Progenitor cell of endocrine pancreas (in vitro differentiated cells): Measurements from ENCODE around the gene CNTNAP2. TPM values are rescaled to one million over a fixed set of nuclear protein-coding genes. Genes with fewer than 3 reads are reported as not detected.

Source experiments
- DNase-seq: peaks from one replicate; pipeline ENCODE4 v3.0.0; 2021; ENCODE audit warnings: low spot score; ENCODE audit not compliant: unreplicated experiment
- H3K27ac Mint-ChIP-seq: 2 replicates; pipeline ENCODE4 v1.8.0; 2021; ENCODE audit warnings: mild to moderate bottlenecking, moderate library complexity, mixed read lengths
- H3K27me3 Mint-ChIP-seq: 2 replicates; pipeline ENCODE4 v1.8.0; 2021; ENCODE audit warnings: mixed read lengths
- H3K36me3 Mint-ChIP-seq: 2 replicates; pipeline ENCODE4 v1.8.0; 2022; ENCODE audit warnings: mixed read lengths; ENCODE audit not compliant: insufficient read depth
- H3K4me1 Mint-ChIP-seq: 2 replicates; pipeline ENCODE4 v1.8.0; 2021; ENCODE audit warnings: low read depth, mixed read lengths
- H3K4me3 Mint-ChIP-seq: 2 replicates; pipeline ENCODE4 v1.8.0; 2021; ENCODE audit warnings: low read depth, mild to moderate bottlenecking, moderate library complexity, mixed read lengths
- H3K9me3 Mint-ChIP-seq: 2 replicates; pipeline ENCODE4 v1.8.0; 2021; ENCODE audit warnings: low read depth, mixed read lengths
- CTCF ChIP-seq: fragments of 200-600 bp; sonication (generic); IDR thresholded peaks from one replicate; pipeline ENCODE4 v1.5.0; 2021; ENCODE audit warnings: antibody characterized with exemption, mild to moderate bottlenecking; ENCODE audit not compliant: unreplicated experiment
- total RNA-seq: library from RNA; stranded (reverse); gene quantifications from 2 replicates; pipeline ENCODE4 v1.2.1, GENCODE V29; 2021

The CNTNAP2 gene
- total RNA-seq, 1 donor from 2014 or later: 6.5 TPM

GRCh38 chr7:148173369-148173768 lies 2056.8 kb downstream of the CNTNAP2 start:
- no peaks in the 10 kb centered on the region for H3K9me3 Mint-ChIP-seq

GRCh38 chr7:148174376-148174775 lies 2057.8 kb downstream of the CNTNAP2 start:
- Mint-ChIP-seq H3K27me3 (no peaks in the 10 kb centered on the region), H3K4me3 (no peak overlapping the region), H3K9me3 (no peaks in the 10 kb centered on the region), H3K4me1 (peaks cover 5% of the 10 kb centered on the region), H3K27ac (no peak overlapping the region), H3K36me3 (no peaks in the 10 kb centered on the region)
- no peak for TF ChIP-seq CTCF
- no peak for DNase-seq

More at GRCh38 chr7:148173369-148173768, 2056.8 kb downstream of the CNTNAP2 start:
- no peak for TF ChIP-seq CTCF
- Mint-ChIP-seq H3K4me1 (peaks cover 5% of the 10 kb centered on the region), H3K27ac (no peak overlapping the region), H3K4me3 (no peak overlapping the region), H3K27me3 (no peaks in the 10 kb centered on the region), H3K36me3 (no peaks in the 10 kb centered on the region)
- no peak for DNase-seq

GRCh38 chr7:148175512-148175911 lies 2058.9 kb downstream of the CNTNAP2 start:
- H3K36me3 Mint-ChIP-seq: no peaks in the 10 kb centered on the region
- H3K4me3 Mint-ChIP-seq: no peak overlapping the region
- H3K27me3 Mint-ChIP-seq: no peaks in the 10 kb centered on the region
- peaks cover 5% of the 10 kb centered on the region for H3K4me1 Mint-ChIP-seq
- no peak for TF ChIP-seq CTCF
- no peak overlapping the region for H3K27ac Mint-ChIP-seq
- H3K9me3 Mint-ChIP-seq: no peaks in the 10 kb centered on the region
- no peak for DNase-seq

GRCh38 chr7:148177972-148178371 lies 2061.4 kb downstream of the CNTNAP2 start:
- no peak for TF ChIP-seq CTCF
- DNase-seq: no peak
- Mint-ChIP-seq H3K36me3 (no peaks in the 10 kb centered on the region), H3K27ac (no peak overlapping the region), H3K4me3 (no peak overlapping the region), H3K27me3 (no peaks in the 10 kb centered on the region), H3K9me3 (peaks cover 3% of the 10 kb centered on the region), H3K4me1 (peaks cover 3% of the 10 kb centered on the region)

- peaks cover 2% of the 10 kb centered on the region for H3K4me1 Mint-ChIP-seq
- H3K36me3 Mint-ChIP-seq: no peaks in the 10 kb centered on the region
- DNase-seq: no peak
- H3K9me3 Mint-ChIP-seq: peaks cover 3% of the 10 kb centered on the region
- H3K4me3 Mint-ChIP-seq: no peak overlapping the region
- TF ChIP-seq CTCF: no peak
- H3K27ac Mint-ChIP-seq: no peak overlapping the region
- H3K27me3 Mint-ChIP-seq: no peaks in the 10 kb centered on the region
Measured at GRCh38 chr7:148180075-148180474, 2063.5 kb downstream of the CNTNAP2 start.
